HepG2 (cell line): ENCODE data around the gene SCYL1. TPM values are rescaled to one million over a fixed set of nuclear protein-coding genes. Genes with fewer than 3 reads are reported as not detected.
A peak's percentile ranks its signal among the peaks of the same experiment; 100 is the strongest.

Source experiments
- FOXA3 ChIP-seq: IDR thresholded peaks from 2 replicates; pipeline ENCODE4 v1.6.1; 2016; ENCODE audit warnings: missing genetic modification reagents, missing compliant biosample characterization
- KMT2B ChIP-seq: IDR thresholded peaks from 2 replicates; pipeline ENCODE4 v1.6.1; 2016; ENCODE audit warnings: missing genetic modification reagents, missing compliant biosample characterization
- NFIC ChIP-seq: IDR thresholded peaks from 2 replicates; pipeline ENCODE4 v1.6.1; 2012; ENCODE audit warnings: mild to moderate bottlenecking, low read length, inconsistent platforms
- POGZ ChIP-seq: sonication (generic); formaldehyde crosslinking; IDR thresholded peaks from 2 replicates; pipeline ENCODE4 v1.4.0; 2020; ENCODE audit warnings: mild to moderate bottlenecking, missing genetic modification reagents
- POLR2AphosphoS5 ChIP-seq: IDR thresholded peaks from 2 replicates; pipeline ENCODE4 v1.6.1; 2012; ENCODE audit warnings: low read depth, low read length
- RBFOX2 ChIP-seq: fragments of 200-400 bp; formaldehyde crosslinking; IDR thresholded peaks from 2 replicates; pipeline ENCODE4 v1.6.1; 2017; ENCODE audit warnings: low read depth, mild to moderate bottlenecking, low read length
- SIN3A ChIP-seq: IDR thresholded peaks from 2 replicates; pipeline ENCODE4 v1.6.1; 2011; ENCODE audit warnings: low read depth, mild to moderate bottlenecking, control low read depth, low read length, borderline replicate concordance
- SRSF4 ChIP-seq: fragments of 200-400 bp; formaldehyde crosslinking; IDR thresholded peaks from one replicate; pipeline ENCODE4 v1.6.1; 2018; ENCODE audit warnings: mild to moderate bottlenecking, low read depth, low read length, moderate library complexity; ENCODE audit not compliant: poor library complexity, severe bottlenecking
- ZC3H13 ChIP-seq: sonication (generic); formaldehyde crosslinking; IDR thresholded peaks from 2 replicates; pipeline ENCODE4 v1.8.1; 2023; ENCODE audit warnings: mild to moderate bottlenecking, missing genetic modification reagents, moderate library complexity
- ZNF136 ChIP-seq: sonication (generic); formaldehyde crosslinking; IDR thresholded peaks from 2 replicates; pipeline ENCODE4 v1.8.1; 2022; ENCODE audit warnings: low read depth, mild to moderate bottlenecking, moderate library complexity, missing genetic modification reagents
- ZNF460 ChIP-seq: sonication (generic); formaldehyde crosslinking; IDR thresholded peaks from 2 replicates; pipeline ENCODE4 v1.5.1; 2020; ENCODE audit warnings: missing genetic modification reagents, mild to moderate bottlenecking, borderline replicate concordance
- ZNF564 ChIP-seq: sonication (generic); formaldehyde crosslinking; IDR thresholded peaks from 2 replicates; pipeline ENCODE4 v1.8.1; 2023; ENCODE audit warnings: mild to moderate bottlenecking, missing genetic modification reagents
- ZNF790 ChIP-seq: sonication (generic); formaldehyde crosslinking; IDR thresholded peaks from 2 replicates; pipeline ENCODE4 v1.8.0; 2022; ENCODE audit warnings: missing genetic modification reagents, mild to moderate bottlenecking, borderline replicate concordance
- polyA plus RNA-seq, 8 experiments: library from polyadenylated mRNA; depleted of rRNA in 3 of 8; stranded (reverse) in 7 of 8; unstranded in 1 of 8; fragments of >200 nt; fragmentation: Illumina TruSeq in 4 of 8; extraction: Trizol in 4 of 8; gene quantifications; 2 replicates each; pipeline versions ENCODE4 v1.2.1 to v1.2.3, GENCODE V29; 2011 to 2016; ENCODE audit warnings: low read depth in 4 of 8, missing spikeins in 1 of 8, mixed read lengths in 1 of 8; ENCODE audit not compliant: insufficient read depth in 1 of 8
- total RNA-seq, 5 experiments: library from RNA; depleted of rRNA; stranded (reverse); fragments of >200 nt; fragmentation: Illumina TruSeq; extraction: Trizol; gene quantifications; 2 replicates each; pipeline ENCODE4 v1.2.3, GENCODE V29; 2016; ENCODE audit warnings: low read depth in 1 of 5
- TF ChIP-seq, protein P1 (sequence below): sonication (generic); formaldehyde crosslinking; IDR thresholded peaks from 2 replicates; pipeline ENCODE4 v1.4.0; 2020; ENCODE audit warnings: mild to moderate bottlenecking, missing genetic modification reagents
- TF ChIP-seq, protein P2 (sequence below): sonication (generic); formaldehyde crosslinking; IDR thresholded peaks from 2 replicates; pipeline ENCODE4 v1.4.0; 2020; ENCODE audit warnings: missing genetic modification reagents
- TF ChIP-seq, protein P3 (sequence below): sonication (generic); formaldehyde crosslinking; IDR thresholded peaks from 2 replicates; pipeline ENCODE4 v1.4.0; 2020; ENCODE audit warnings: mild to moderate bottlenecking, missing genetic modification reagents
- TF ChIP-seq, protein P4 (sequence below): sonication (generic); formaldehyde crosslinking; IDR thresholded peaks from 2 replicates; pipeline ENCODE4 v1.8.0; 2023; ENCODE audit warnings: mild to moderate bottlenecking, missing genetic modification reagents

SCYL1 gene
- total and polyA plus RNA-seq, 2 of the 13 experiments (the other 11 are each of a cell fraction or from before 2014, with no cell fraction given), result 65.9 to 103 TPM

GRCh38 chr11:65500387-65501185 is 24.3 kb upstream of the SCYL1 start (continued):
- TF ChIP-seq, protein P1, sequence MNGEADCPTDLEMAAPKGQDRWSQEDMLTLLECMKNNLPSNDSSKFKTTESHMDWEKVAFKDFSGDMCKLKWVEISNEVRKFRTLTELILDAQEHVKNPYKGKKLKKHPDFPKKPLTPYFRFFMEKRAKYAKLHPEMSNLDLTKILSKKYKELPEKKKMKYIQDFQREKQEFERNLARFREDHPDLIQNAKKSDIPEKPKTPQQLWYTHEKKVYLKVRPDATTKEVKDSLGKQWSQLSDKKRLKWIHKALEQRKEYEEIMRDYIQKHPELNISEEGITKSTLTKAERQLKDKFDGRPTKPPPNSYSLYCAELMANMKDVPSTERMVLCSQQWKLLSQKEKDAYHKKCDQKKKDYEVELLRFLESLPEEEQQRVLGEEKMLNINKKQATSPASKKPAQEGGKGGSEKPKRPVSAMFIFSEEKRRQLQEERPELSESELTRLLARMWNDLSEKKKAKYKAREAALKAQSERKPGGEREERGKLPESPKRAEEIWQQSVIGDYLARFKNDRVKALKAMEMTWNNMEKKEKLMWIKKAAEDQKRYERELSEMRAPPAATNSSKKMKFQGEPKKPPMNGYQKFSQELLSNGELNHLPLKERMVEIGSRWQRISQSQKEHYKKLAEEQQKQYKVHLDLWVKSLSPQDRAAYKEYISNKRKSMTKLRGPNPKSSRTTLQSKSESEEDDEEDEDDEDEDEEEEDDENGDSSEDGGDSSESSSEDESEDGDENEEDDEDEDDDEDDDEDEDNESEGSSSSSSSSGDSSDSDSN, result peak; percentile 49; the same call in 1 of the 2 replicates
- TF ChIP-seq ZNF136 (CRISPR knock-in tag) (no peak), ZNF790 (CRISPR knock-in tag) (peak; percentile 58; the same call in 1 of the 2 replicates), SRSF4 (peak; percentile 7), ZNF564 (CRISPR knock-in tag) (no peak), ZC3H13 (CRISPR knock-in tag) (0 out of 2 replicates have a peak, but pooled peaks have one; percentile 34), POLR2AphosphoS5 (peak; percentile 58), FOXA3 (CRISPR knock-in tag) (no peak), NFIC (peak; percentile 30; the same call in 1 of the 2 replicates), RBFOX2 (peak; percentile 63; the same call in 1 of the 2 replicates), ZNF460 (CRISPR knock-in tag) (no peak), POGZ (CRISPR knock-in tag) (no peak), SIN3A (peak; percentile 55; the same call in 1 of the 2 replicates), KMT2B (CRISPR knock-in tag) (0 out of 2 replicates have a peak, but pooled peaks have one; percentile 13)
- TF ChIP-seq, protein P2, sequence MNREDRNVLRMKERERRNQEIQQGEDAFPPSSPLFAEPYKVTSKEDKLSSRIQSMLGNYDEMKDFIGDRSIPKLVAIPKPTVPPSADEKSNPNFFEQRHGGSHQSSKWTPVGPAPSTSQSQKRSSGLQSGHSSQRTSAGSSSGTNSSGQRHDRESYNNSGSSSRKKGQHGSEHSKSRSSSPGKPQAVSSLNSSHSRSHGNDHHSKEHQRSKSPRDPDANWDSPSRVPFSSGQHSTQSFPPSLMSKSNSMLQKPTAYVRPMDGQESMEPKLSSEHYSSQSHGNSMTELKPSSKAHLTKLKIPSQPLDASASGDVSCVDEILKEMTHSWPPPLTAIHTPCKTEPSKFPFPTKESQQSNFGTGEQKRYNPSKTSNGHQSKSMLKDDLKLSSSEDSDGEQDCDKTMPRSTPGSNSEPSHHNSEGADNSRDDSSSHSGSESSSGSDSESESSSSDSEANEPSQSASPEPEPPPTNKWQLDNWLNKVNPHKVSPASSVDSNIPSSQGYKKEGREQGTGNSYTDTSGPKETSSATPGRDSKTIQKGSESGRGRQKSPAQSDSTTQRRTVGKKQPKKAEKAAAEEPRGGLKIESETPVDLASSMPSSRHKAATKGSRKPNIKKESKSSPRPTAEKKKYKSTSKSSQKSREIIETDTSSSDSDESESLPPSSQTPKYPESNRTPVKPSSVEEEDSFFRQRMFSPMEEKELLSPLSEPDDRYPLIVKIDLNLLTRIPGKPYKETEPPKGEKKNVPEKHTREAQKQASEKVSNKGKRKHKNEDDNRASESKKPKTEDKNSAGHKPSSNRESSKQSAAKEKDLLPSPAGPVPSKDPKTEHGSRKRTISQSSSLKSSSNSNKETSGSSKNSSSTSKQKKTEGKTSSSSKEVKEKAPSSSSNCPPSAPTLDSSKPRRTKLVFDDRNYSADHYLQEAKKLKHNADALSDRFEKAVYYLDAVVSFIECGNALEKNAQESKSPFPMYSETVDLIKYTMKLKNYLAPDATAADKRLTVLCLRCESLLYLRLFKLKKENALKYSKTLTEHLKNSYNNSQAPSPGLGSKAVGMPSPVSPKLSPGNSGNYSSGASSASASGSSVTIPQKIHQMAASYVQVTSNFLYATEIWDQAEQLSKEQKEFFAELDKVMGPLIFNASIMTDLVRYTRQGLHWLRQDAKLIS (CRISPR knock-in tag), result peak; percentile 80; the same call in 1 of the 2 replicates
- TF ChIP-seq, protein P3, sequence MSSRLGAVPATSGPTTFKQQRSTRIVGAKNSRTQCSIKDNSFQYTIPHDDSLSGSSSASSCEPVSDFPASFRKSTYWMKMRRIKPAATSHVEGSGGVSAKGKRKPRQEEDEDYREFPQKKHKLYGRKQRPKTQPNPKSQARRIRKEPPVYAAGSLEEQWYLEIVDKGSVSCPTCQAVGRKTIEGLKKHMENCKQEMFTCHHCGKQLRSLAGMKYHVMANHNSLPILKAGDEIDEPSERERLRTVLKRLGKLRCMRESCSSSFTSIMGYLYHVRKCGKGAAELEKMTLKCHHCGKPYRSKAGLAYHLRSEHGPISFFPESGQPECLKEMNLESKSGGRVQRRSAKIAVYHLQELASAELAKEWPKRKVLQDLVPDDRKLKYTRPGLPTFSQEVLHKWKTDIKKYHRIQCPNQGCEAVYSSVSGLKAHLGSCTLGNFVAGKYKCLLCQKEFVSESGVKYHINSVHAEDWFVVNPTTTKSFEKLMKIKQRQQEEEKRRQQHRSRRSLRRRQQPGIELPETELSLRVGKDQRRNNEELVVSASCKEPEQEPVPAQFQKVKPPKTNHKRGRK (CRISPR knock-in tag), result peak; percentile 74; the same call in 1 of the 2 replicates
- TF ChIP-seq, protein P4, sequence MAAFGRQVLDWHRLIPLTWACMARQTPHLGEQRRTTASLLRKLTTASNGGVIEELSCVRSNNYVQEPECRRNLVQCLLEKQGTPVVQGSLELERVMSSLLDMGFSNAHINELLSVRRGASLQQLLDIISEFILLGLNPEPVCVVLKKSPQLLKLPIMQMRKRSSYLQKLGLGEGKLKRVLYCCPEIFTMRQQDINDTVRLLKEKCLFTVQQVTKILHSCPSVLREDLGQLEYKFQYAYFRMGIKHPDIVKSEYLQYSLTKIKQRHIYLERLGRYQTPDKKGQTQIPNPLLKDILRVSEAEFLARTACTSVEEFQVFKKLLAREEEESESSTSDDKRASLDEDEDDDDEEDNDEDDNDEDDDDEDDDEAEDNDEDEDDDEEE, result 0 out of 2 replicates have a peak, but pooled peaks have one; percentile 35
